ENCODE results near the gene DTNA. TPM values are rescaled to one million over a fixed set of nuclear protein-coding genes. Genes with fewer than 3 reads are reported as not detected.

Gene DTNA
- total RNA-seq, 4 donors from 2014 or later: 110 to 254 (median 204) TPM

DNA sequence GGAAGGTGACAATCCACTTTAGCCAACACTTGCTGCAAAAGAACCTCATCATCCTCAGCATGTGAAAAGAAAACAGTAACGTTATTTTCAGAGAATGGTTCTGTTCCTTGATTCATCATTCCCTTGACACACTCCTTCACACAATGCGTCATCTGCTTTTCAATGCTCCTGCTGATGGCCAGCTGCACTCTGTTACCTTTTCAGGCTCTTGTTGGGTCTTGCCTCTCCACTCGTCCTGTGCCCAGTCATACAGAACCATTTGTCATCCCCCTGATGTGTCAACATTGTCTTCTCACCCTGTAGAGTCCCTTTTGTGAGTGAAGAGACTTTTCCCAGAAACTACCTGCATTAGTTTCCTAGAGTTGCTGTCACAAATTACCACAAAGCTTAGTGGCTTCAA, 12.2 kb upstream of the DTNA start:
- TF ChIP-seq POLR2A (IDR thresholded peaks at IDR 0.05): no peak
- no peak for TF ChIP-seq POLR2AphosphoS5 (IDR thresholded peaks at IDR 0.05)
- TF ChIP-seq, protein P1, sequence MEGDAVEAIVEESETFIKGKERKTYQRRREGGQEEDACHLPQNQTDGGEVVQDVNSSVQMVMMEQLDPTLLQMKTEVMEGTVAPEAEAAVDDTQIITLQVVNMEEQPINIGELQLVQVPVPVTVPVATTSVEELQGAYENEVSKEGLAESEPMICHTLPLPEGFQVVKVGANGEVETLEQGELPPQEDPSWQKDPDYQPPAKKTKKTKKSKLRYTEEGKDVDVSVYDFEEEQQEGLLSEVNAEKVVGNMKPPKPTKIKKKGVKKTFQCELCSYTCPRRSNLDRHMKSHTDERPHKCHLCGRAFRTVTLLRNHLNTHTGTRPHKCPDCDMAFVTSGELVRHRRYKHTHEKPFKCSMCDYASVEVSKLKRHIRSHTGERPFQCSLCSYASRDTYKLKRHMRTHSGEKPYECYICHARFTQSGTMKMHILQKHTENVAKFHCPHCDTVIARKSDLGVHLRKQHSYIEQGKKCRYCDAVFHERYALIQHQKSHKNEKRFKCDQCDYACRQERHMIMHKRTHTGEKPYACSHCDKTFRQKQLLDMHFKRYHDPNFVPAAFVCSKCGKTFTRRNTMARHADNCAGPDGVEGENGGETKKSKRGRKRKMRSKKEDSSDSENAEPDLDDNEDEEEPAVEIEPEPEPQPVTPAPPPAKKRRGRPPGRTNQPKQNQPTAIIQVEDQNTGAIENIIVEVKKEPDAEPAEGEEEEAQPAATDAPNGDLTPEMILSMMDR (IDR thresholded peaks at IDR 0.05): no peak
- TF ChIP-seq EP300 (IDR thresholded peaks at IDR 0.05): no peak
- WGBS, 2 donors (ENCODE audit: low coverage in 1 of 2): 66 to 75% methylated on average over 3 of the region's 3 CpGs
- Histone ChIP-seq H3K9me3 (no peaks in the 10 kb centered on the region), H3K27me3 (no peaks in the 10 kb centered on the region), H3K4me1 (peaks cover 0 to 37% (median 0%) of the 10 kb centered on the region in 3 donors), H3K4me3 (no peak overlapping the region), H3K36me3 (peaks cover 0 to 12% of the 10 kb centered on the region in 2 donors), H3K27ac (no peak overlapping the region)
- ATAC-seq: no peak

DNA sequence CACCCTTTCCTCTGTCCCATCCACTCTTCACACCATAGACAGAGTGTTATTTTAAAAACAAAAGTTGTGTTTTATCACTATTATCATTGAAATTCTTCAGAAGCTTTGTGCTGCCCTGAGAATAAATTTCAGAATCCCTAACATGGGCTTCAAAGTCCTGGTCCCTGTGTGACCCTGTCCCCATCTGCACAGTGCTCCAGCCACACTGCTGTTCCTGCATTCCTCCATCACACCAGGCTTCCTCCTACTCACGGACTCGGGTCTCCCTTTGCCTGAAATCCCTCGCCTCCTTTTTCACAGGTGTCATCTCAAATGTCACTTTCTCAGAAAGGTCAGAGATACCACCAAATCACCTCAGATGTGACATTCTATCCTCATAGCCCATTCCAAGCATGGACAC, 8.2 kb upstream of the DTNA start:
- Histone ChIP-seq H3K9me3 (no peaks in the 10 kb centered on the region), H3K27me3 (no peaks in the 10 kb centered on the region), H3K4me1 (peaks cover 0 to 25% (median 0%) of the 10 kb centered on the region in 3 donors), H3K27ac (no peak overlapping the region), H3K36me3 (peaks cover 0 to 12% of the 10 kb centered on the region in 2 donors), H3K4me3 (no peak overlapping the region)
- 81 to 93% methylated on average over 3 of the region's 3 CpGs for WGBS, 2 donors (ENCODE audit: low coverage in 1 of 2)
- ATAC-seq: no peak
- TF ChIP-seq EP300 (IDR thresholded peaks at IDR 0.05) (no peak), POLR2A (IDR thresholded peaks at IDR 0.05) (no peak), POLR2AphosphoS5 (IDR thresholded peaks at IDR 0.05) (no peak)
- TF ChIP-seq, protein P1 (IDR thresholded peaks at IDR 0.05): no peak

DNA sequence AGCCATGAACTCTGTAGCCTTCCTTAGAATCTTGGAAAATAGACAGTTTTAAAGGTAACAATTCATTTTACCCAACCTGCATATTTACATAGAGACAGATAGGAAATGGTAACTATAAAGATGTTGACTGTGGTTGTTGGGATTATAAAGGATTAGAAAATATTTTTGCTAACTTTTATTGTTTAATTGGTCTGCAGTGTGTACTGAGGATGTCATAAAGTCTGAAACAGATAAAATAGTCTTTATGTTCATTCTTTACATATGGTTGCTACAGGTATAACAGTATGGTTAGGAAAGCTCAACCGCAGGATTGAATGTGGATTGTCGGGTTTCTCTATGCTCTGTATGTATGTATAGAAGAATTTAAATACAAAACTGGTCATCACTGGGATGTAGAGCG, 7.3 kb upstream of the DTNA start:
- H3K36me3 ChIP-seq: peaks cover 0 to 9% of the 10 kb centered on the region in 2 donors
- H3K4me3 ChIP-seq: no peak overlapping the region
- no peak for ATAC-seq
- WGBS, 2 donors (ENCODE audit: low coverage in 1 of 2): 88 to 89% methylated on average over 3 of the region's 3 CpGs
- TF ChIP-seq POLR2A (IDR thresholded peaks at IDR 0.05) (no peak), POLR2AphosphoS5 (IDR thresholded peaks at IDR 0.05) (no peak)
- peaks cover under 1 to 34% (median 3%) of the 10 kb centered on the region in 3 donors for H3K4me1 ChIP-seq
- no peaks in the 10 kb centered on the region for H3K27me3 ChIP-seq
- no peaks in the 10 kb centered on the region for H3K9me3 ChIP-seq
- H3K27ac ChIP-seq: no peak overlapping the region

DNA sequence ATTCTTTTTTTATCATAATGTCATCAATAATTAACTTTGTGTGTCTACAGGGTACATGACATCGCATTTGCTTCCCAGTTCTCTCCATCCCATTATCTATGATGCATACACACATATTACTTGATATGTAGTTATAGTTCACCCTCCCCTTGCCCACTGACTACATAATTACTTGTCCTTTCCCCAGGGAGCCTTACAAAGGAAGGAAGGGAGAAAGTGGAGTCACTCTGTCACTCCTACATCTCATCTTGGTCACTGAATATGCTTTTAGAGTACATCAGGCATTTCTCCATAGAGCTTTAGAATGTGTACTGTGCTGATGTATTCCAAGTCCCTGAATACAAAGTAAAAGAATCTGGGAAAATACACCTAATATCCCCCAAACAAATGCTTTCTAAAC, 6.0 kb upstream of the DTNA start:
- no peaks in the 10 kb centered on the region for H3K9me3 ChIP-seq
- no peak for TF ChIP-seq POLR2A (IDR thresholded peaks at IDR 0.05)
- TF ChIP-seq, protein P1 (IDR thresholded peaks at IDR 0.05): no peak
- no peak for TF ChIP-seq POLR2AphosphoS5 (IDR thresholded peaks at IDR 0.05)
- TF ChIP-seq EP300 (IDR thresholded peaks at IDR 0.05): no peak
- 80 to 100% methylated on average over 1 of the region's 1 CpG for WGBS, 2 donors (ENCODE audit: low coverage in 1 of 2)

DNA sequence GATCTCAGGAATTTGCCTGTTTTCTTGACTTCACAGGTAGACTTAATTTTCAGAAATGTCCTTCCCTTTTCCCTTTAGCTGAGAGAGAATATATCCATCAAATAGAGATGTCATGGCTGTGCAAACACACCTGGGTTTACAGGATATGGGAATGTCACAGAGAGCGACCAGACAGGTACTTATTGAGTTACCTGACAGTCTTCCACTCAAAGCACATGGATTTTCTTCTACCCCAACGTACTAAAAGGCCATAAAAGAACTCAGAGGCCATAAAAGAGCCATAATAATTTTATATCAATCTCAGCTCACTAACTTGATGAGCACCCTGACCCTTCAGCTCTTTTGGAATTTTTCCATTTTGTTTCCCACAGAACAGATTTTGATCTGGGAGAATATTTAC, 5.3 kb upstream of the DTNA start:
- Histone ChIP-seq H3K9me3 (no peaks in the 10 kb centered on the region), H3K4me1 (peaks cover 12 to 54% (median 18%) of the 10 kb centered on the region in 3 donors), H3K4me3 (no peak overlapping the region), H3K27ac (no peak overlapping the region), H3K36me3 (no peaks in the 10 kb centered on the region), H3K27me3 (no peaks in the 10 kb centered on the region)
- TF ChIP-seq POLR2A (IDR thresholded peaks at IDR 0.05) (no peak), POLR2AphosphoS5 (IDR thresholded peaks at IDR 0.05) (no peak), EP300 (IDR thresholded peaks at IDR 0.05) (no peak)
- TF ChIP-seq, protein P1 (IDR thresholded peaks at IDR 0.05): no peak
- no peak for ATAC-seq
- WGBS, 2 donors (ENCODE audit: low coverage in 1 of 2): 78 to 87% methylated on average over 2 of the region's 2 CpGs

More for the DNA sequence above, 6.0 kb upstream of the DTNA start:
- Histone ChIP-seq H3K36me3 (no peaks in the 10 kb centered on the region), H3K4me1 (peaks cover 11 to 47% (median 12%) of the 10 kb centered on the region in 3 donors), H3K27me3 (no peaks in the 10 kb centered on the region), H3K27ac (peak overlapping the region in 1 of 4 donors; percentile 2), H3K4me3 (no peak overlapping the region)
- ATAC-seq: no peak

All from gastroesophageal sphincter (tissue), 4 donors.